Measurements from ENCODE around the gene GPR33.

GPR33 gene

GRCh38 chr14:31456841-31457664, 30.8 kb downstream of the GPR33 start, which contains the start of gene DTD2:
Gene DTD2 (minus strand): TSS chr14:31457506. CDS start chr14:31457393, 113 bp downstream.
- POLR2A ChIA-PET, result interaction anchor here (1.0 kb wide), 1 partner anchor 36 kb away, joined by 7 read pairs; the partner anchor contains the start of gene HEATR5A
- DNase-seq (ENCODE audit: extremely low spot score), result peak; percentile 97
- CTCF ChIA-PET, result interaction anchor here (0.7 to 3.0 kb wide), 13 partner anchors 8 to 802 kb away, joined by 3 to 14 read pairs (median 3); partner anchors contain the start of genes HEATR5A and HECTD1
- no peak for TF ChIP-seq CTCF (IDR thresholded peaks at IDR 0.05; ENCODE audit: control extremely low read depth, extremely low read depth, low read depth, missing control alignments)

- POLR2A ChIA-PET, result no interaction called here
- peak; percentile 50 for TF ChIP-seq CTCF (IDR thresholded peaks at IDR 0.05; ENCODE audit: control extremely low read depth, extremely low read depth, low read depth, missing control alignments)
- CTCF ChIA-PET, result interaction anchor here (0.6 to 3.1 kb wide), 13 partner anchors 8 to 576 kb away, joined by 3 to 15 read pairs (median 3); partner anchors contain the start of genes COCH, DTD2, HEATR5A and HECTD1
- peak; percentile 33 for DNase-seq (ENCODE audit: extremely low spot score)
These were observed 37.7 kb downstream of the GPR33 start for GRCh38 chr14:31449971-31450610.

DNA sequence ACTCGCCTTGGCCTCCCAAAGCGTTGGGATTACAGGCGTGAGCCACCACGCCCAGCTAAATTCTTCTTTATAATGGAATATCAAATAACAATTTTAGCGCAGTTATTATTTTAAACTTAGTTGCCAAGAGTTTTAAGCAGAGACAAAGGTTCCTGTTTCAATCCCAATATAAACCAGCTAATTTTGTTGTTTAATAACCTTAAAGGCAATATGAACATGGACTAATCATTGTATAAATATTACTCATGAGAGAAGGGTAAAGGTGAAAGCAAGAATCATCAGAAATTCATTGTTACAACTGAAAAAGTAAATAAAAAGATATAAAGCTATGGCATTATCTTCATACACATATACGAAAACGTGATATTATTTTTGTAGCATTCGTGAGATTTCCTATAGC, 38.7 kb downstream of the GPR33 start:
- DNase-seq (ENCODE audit: extremely low spot score), result no peak
- CTCF ChIA-PET, result interaction anchor here (0.7 to 3.1 kb wide), 10 partner anchors 9 to 575 kb away, joined by 3 to 15 read pairs (median 3); partner anchors contain the start of genes COCH, DTD2, HEATR5A and HECTD1
- POLR2A ChIA-PET, result no interaction called here
- no peak for TF ChIP-seq CTCF (IDR thresholded peaks at IDR 0.05; ENCODE audit: control extremely low read depth, extremely low read depth, low read depth, missing control alignments)

DNA sequence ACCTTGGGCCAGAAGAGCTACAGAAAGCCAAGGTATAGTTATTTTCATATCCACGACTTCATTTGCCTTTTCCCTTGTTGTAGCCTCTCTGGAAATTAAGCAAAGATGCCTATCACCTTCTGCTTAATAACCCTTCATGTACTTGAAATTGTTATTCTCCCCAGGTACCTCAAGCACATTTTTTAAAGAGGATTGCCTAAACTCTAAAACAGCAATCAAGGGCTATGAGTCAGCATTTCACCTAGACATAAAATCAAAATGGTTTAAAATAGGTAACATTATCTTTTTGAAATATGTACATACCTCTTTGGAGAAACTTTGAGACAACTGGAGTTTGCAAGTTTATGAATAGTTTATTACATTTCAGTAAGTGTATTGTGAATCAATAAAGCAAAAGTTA, 42.1 kb downstream of the GPR33 start:
- CTCF ChIA-PET, result interaction anchor here (1.0 kb wide), 1 partner anchor 18 kb away, joined by 4 read pairs; no protein-coding TSS in a partner anchor
- no peak for DNase-seq (ENCODE audit: extremely low spot score)
- no peak for TF ChIP-seq CTCF (IDR thresholded peaks at IDR 0.05; ENCODE audit: control extremely low read depth, extremely low read depth, low read depth, missing control alignments)
- POLR2A ChIA-PET, result interaction anchor here (1.0 kb wide), 1 partner anchor 25 kb away, joined by 4 read pairs; the partner anchor contains the start of gene HEATR5A

DNA sequence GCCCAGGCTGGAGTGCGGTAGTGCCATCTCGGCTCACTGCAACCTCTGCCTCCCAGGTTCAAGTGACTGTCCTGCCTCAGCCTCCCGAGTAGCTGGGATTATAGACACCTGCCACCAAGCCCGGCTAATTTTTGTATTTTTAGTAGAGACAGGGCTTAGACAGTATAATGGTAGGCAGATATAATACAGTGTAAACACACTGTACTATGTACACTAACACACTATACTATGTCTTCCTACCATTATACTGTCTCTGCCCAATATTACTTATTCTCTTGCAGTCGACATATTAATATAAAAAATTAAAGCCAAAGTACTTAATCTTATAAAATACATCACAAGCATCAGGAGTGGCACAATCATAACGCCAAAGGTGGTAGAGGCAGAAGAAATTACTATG, 45.6 kb downstream of the GPR33 start:
- ChIA-PET POLR2A (no interaction called here), CTCF (interaction anchor here (0.9 to 1.0 kb wide), 2 partner anchors 8 to 13 kb away, joined by 3 read pairs; no protein-coding TSS in a partner anchor)
- TF ChIP-seq CTCF (IDR thresholded peaks at IDR 0.05; ENCODE audit: control extremely low read depth, extremely low read depth, low read depth, missing control alignments), result no peak
- no peak for DNase-seq (ENCODE audit: extremely low spot score)
